Thyroid gland (tissue), 4 donors: ENCODE results near the gene ASPRV1.

Experiments used
- POLR2A ChIP-seq, 2 donors: fragments of 450-650 bp; IDR thresholded peaks; one replicate each; pipeline ENCODE4 v1.6.1; 2017; ENCODE audit warnings: antibody characterized with exemption in 2 of 2, mild to moderate bottlenecking in 2 of 2, moderate library complexity in 1 of 2
- TF ChIP-seq, protein P1 (sequence below), 6 experiments: fragments of 200-600 bp in 3 of 6; fragments of 450-650 bp in 3 of 6; sonication (generic) in 3 of 6; IDR thresholded peaks; one replicate each; pipeline ENCODE4 v1.5.1; 2016 to 2019; ENCODE audit warnings: antibody characterized with exemption in 6 of 6, mild to moderate bottlenecking in 2 of 6, inconsistent platforms in 1 of 6, moderate library complexity in 1 of 6

GRCh38 chr2:69940691-69941090 is 20.7 kb downstream of the ASPRV1 start:
- TF ChIP-seq, protein P1, sequence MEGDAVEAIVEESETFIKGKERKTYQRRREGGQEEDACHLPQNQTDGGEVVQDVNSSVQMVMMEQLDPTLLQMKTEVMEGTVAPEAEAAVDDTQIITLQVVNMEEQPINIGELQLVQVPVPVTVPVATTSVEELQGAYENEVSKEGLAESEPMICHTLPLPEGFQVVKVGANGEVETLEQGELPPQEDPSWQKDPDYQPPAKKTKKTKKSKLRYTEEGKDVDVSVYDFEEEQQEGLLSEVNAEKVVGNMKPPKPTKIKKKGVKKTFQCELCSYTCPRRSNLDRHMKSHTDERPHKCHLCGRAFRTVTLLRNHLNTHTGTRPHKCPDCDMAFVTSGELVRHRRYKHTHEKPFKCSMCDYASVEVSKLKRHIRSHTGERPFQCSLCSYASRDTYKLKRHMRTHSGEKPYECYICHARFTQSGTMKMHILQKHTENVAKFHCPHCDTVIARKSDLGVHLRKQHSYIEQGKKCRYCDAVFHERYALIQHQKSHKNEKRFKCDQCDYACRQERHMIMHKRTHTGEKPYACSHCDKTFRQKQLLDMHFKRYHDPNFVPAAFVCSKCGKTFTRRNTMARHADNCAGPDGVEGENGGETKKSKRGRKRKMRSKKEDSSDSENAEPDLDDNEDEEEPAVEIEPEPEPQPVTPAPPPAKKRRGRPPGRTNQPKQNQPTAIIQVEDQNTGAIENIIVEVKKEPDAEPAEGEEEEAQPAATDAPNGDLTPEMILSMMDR (IDR thresholded peaks at IDR 0.05), result no peak
- no peak for TF ChIP-seq POLR2A (IDR thresholded peaks at IDR 0.05)
